ENCODE results near the gene YY1AP1. TPM values are rescaled to one million over a fixed set of nuclear protein-coding genes. Genes with fewer than 3 reads are reported as not detected.
"Not testable (repeated sequence)": the region's sequence is repeated elsewhere in the genome, so short reads cannot be mapped to it uniquely, and the experiment has no call there.

The YY1AP1 gene
- total RNA-seq, 1 experiment from 2014 or later, result 40.3 TPM

DNA sequence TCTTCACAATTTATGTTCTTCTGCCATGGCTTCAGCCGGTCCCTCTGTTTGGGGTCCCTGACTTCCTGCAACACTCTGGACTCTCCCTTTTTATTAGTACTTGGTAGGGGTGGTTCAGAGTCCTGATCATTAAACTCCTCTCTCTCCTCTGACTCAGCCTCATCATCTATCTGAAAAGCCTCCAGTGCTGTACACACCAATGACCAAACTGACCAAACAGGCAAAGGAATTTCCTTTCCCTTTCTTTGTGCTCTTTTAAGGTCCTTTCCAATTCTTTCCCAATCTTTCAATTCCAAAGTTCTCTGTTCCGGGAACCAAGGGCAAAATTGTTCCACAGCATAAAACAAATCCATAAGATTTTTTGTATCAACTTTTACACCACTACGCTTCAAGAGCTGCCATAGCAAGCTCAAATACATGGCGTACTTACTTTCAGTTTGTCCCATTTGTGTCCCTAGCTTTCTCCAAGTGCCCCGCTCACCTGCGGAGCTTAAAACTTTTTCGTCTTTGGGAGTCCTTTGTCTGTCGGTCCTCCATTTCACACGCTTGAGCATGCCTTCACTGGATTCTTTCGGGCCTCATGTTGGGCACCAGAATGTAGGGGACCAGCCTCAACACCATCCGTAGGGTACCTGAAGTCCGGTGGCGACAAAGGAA, 9.9 kb upstream of the YY1AP1 start:
- H3K27me3 ChIP-seq (ENCODE audit: insufficient read depth, low read length), result no peaks in the 10 kb centered on the region
- RAD21 ChIA-PET (ENCODE audit: low non-redundant PET in 1 of 2, low total read pairs in 2 of 2, uncharacterized antibody in 2 of 2, unreplicated experiment in 2 of 2), result no interaction called here
- intact Hi-C loops (cut with micrococcal nuclease), result no loop called here
- no peak overlapping the region for H3K4me2 ChIP-seq (ENCODE audit: low read length)
- TF ChIP-seq POLR2A (IDR thresholded peaks at IDR 0.05; ENCODE audit: borderline replicate concordance, extremely low read depth, insufficient read depth, insufficient read length) (no peak), SRF (IDR thresholded peaks at IDR 0.05; ENCODE audit: low read depth) (no peak), JUND (IDR thresholded peaks at IDR 0.05) (no peak), ATF3 (IDR thresholded peaks at IDR 0.05) (no peak), POLR2AphosphoS5 (IDR thresholded peaks at IDR 0.05; ENCODE audit: low read depth, low read length) (no peak), CBX3 (IDR thresholded peaks at IDR 0.05; ENCODE audit: low read depth) (no peak), ELF1 (IDR thresholded peaks at IDR 0.05; ENCODE audit: borderline replicate concordance, low read depth) (no peak), ZFX (IDR thresholded peaks at IDR 0.05) (no peak), EZH2 (IDR thresholded peaks at IDR 0.05) (no peak), SIN3A (IDR thresholded peaks at IDR 0.05; ENCODE audit: low read depth) (no peak), YY1 (IDR thresholded peaks at IDR 0.05; ENCODE audit: extremely low read depth, insufficient replicate concordance, low read depth, low read length) (no peak)
- no peak overlapping the region for H2AFZ ChIP-seq (ENCODE audit: low read depth, low read length, poor library complexity, severe bottlenecking)
- H3K36me3 ChIP-seq (ENCODE audit: control insufficient read depth in 1 of 2, insufficient read depth in 2 of 2, low read length in 2 of 2), result peaks cover 0 to 17% of the 10 kb centered on the region in 2 experiments; a peak in 1 of 4 replicates
- H3K9ac ChIP-seq (ENCODE audit: low read length), result no peak overlapping the region
- no peaks in the 10 kb centered on the region for H3K9me3 ChIP-seq (ENCODE audit: control insufficient read depth in 1 of 2, insufficient read depth in 1 of 2, low read depth in 1 of 2, low read length in 2 of 2)
- no peak for DNase-seq (ENCODE audit: low read depth, low spot score)
- H3K79me2 ChIP-seq (ENCODE audit: insufficient read depth, low read length), result peaks cover 83% of the 10 kb centered on the region
- no TSS peak for BruUV-seq (replicated peaks)
- no peak for ATAC-seq
- no peak overlapping the region for H3K27ac ChIP-seq (ENCODE audit: low read depth, low read length)
- no peaks in the 10 kb centered on the region for H3K9me2 ChIP-seq (ENCODE audit: insufficient read depth)
- POLR2A ChIA-PET, result no interaction called here
- no peaks in the 10 kb centered on the region for H3K4me1 ChIP-seq (ENCODE audit: control insufficient read depth in 1 of 2, insufficient read depth in 2 of 2, low read length in 2 of 2)
- CTCF ChIA-PET, result no interaction called here
- no peak overlapping the region for H3K4me3 ChIP-seq (replicated peaks in 1 of 2; ENCODE audit: low read depth in 1 of 2, low read length in 2 of 2)
- no peaks in the 10 kb centered on the region for H4K20me1 ChIP-seq (ENCODE audit: insufficient read depth)

GRCh38 chr1:155697616-155698015, 9.0 kb upstream of the YY1AP1 start:
- H3K4me3 ChIP-seq (replicated peaks in 1 of 2; ENCODE audit: low read depth in 1 of 2, low read length in 2 of 2); H3K9me2 ChIP-seq (ENCODE audit: insufficient read depth); BruUV-seq (replicated peaks); H3K9me3 ChIP-seq (ENCODE audit: control insufficient read depth in 1 of 2, insufficient read depth in 1 of 2, low read depth in 1 of 2, low read length in 2 of 2); H3K27me3 ChIP-seq (ENCODE audit: insufficient read depth, low read length); DNase-seq (ENCODE audit: low read depth, low spot score); CTCF ChIA-PET; POLR2A ChIA-PET; ATAC-seq; RAD21 ChIA-PET (ENCODE audit: low non-redundant PET in 1 of 2, low total read pairs in 2 of 2, uncharacterized antibody in 2 of 2, unreplicated experiment in 2 of 2); intact Hi-C loops (cut with micrococcal nuclease); H3K4me1 ChIP-seq (ENCODE audit: control insufficient read depth in 1 of 2, insufficient read depth in 2 of 2, low read length in 2 of 2); H2AFZ ChIP-seq (ENCODE audit: low read depth, low read length, poor library complexity, severe bottlenecking); H3K4me2 ChIP-seq (ENCODE audit: low read length); H3K9ac ChIP-seq (ENCODE audit: low read length); H3K27ac ChIP-seq (ENCODE audit: low read depth, low read length); H4K20me1 ChIP-seq (ENCODE audit: insufficient read depth): not testable (repeated sequence)
- Histone ChIP-seq H3K79me2 (ENCODE audit: insufficient read depth, low read length) (peaks cover 83% of the 10 kb centered on the region), H3K36me3 (ENCODE audit: control insufficient read depth in 1 of 2, insufficient read depth in 2 of 2, low read length in 2 of 2) (peaks cover 0 to 26% of the 10 kb centered on the region in 2 experiments; a peak in 2 of 4 replicates)
